H1 (cell line): ENCODE results near the gene DHRS13. TPM values are rescaled to one million over a fixed set of nuclear protein-coding genes. Genes with fewer than 3 reads are reported as not detected.

Experiments used
- ATF3 ChIP-seq: IDR thresholded peaks from 2 replicates; pipeline ENCODE4 v1.6.1; 2011; ENCODE audit warnings: low read depth, mild to moderate bottlenecking, low read length; ENCODE audit not compliant: insufficient read depth
- BACH1 ChIP-seq: IDR thresholded peaks from 2 replicates; pipeline ENCODE4 v1.6.1; 2012; ENCODE audit warnings: low read length, improper control_type of control experiment
- HDAC6 ChIP-seq: IDR thresholded peaks from one replicate; pipeline ENCODE4 v1.7.1; 2012; ENCODE audit warnings: low read depth, mild to moderate bottlenecking, inconsistent platforms, low read length, moderate library complexity
- JUN ChIP-seq: IDR thresholded peaks from 2 replicates; pipeline ENCODE4 v1.6.1; 2011; ENCODE audit warnings: low read depth, mild to moderate bottlenecking, improper control_type of control experiment, low read length
- KDM1A ChIP-seq: fragments of 200-600, 300-600 bp; sonication (generic); IDR thresholded peaks from 2 replicates; pipeline ENCODE4 v1.7.1; 2016; ENCODE audit warnings: mild to moderate bottlenecking, low read length, borderline replicate concordance
- MAFK ChIP-seq: IDR thresholded peaks from 2 replicates; pipeline ENCODE4 v1.6.1; 2012; ENCODE audit warnings: low read depth, mild to moderate bottlenecking, improper control_type of control experiment, low read length
- NANOG ChIP-seq: IDR thresholded peaks from 2 replicates; pipeline ENCODE4 v1.6.1; 2011; ENCODE audit warnings: low read length, low read depth, mild to moderate bottlenecking, inconsistent platforms; ENCODE audit not compliant: insufficient read depth, poor library complexity, severe bottlenecking
- SP1 ChIP-seq: IDR thresholded peaks from 2 replicates; pipeline ENCODE4 v1.6.1; 2011; ENCODE audit warnings: low read depth, low read length
- polyA plus RNA-seq, 7 experiments: library from polyadenylated mRNA; depleted of rRNA in 3 of 7; stranded (reverse) in 5 of 7; unstranded in 2 of 7; fragments of >200 nt in 5 of 7; fragments of 200-250 nt in 2 of 7; gene quantifications; 1 replicate in 5 of 7; 2 replicates in 1 of 7; 4 replicates in 1 of 7; pipeline versions ENCODE4 v1.2.1 to v1.2.3, GENCODE V29; 2011 to 2013; ENCODE audit warnings: missing spikeins in 2 of 7, mixed read lengths in 2 of 7
- total RNA-seq: library from RNA; stranded (reverse); fragmentation: NEBNext Ultra II Directional; extraction: Animal tissue kit (Norgen Biotek cat#: 25700); gene quantifications from 2 replicates; pipeline ENCODE4 v1.2.1, GENCODE V29; 2021

The DHRS13 gene
- total and polyA plus RNA-seq, 2 of the 8 experiments (the other 6 are each of a cell fraction or from before 2014, with no cell fraction given) = 23.7 to 30.0 TPM

- TF ChIP-seq ATF3 (no peak), HDAC6 (no peak), NANOG (no peak), SP1 (no peak), KDM1A (peak; percentile 31; the same call in 1 of the 2 replicates), JUN (no peak), BACH1 (no peak), MAFK (no peak)
Observed at GRCh38 chr17:28896884-28897768, 5.8 kb downstream of the DHRS13 start, which contains the start of gene FLOT2 (continued).
